EH (cell line): ENCODE data around the gene KAT7.
A peak's percentile ranks its signal among the peaks of the same experiment; 100 is the strongest.

Experiments used
- DNase-seq: peaks from one replicate; pipeline ENCODE4 v3.0.0-alpha.2; 2015; ENCODE audit warnings: low read depth

The KAT7 gene

GRCh38 chr17:49760932-49761558, 27.4 kb upstream of the KAT7 start:
- no peak for DNase-seq

GRCh38 chr17:49762151-49762941, 26.1 kb upstream of the KAT7 start:
- DNase-seq = peak; percentile 42

GRCh38 chr17:49763735-49764558, 24.5 kb upstream of the KAT7 start, which contains the start of gene FAM117A:
FAM117A (minus strand) TSS chr17:49764131; CDS start chr17:49764087, 44 bp downstream.
- peak; percentile 96 for DNase-seq

- no peak for DNase-seq
Measured at GRCh38 chr17:49764559-49765180, 23.8 kb upstream of the KAT7 start.

GRCh38 chr17:49766918-49767530, 21.5 kb upstream of the KAT7 start:
- no peak for DNase-seq

GRCh38 chr17:49775546-49776260, 12.8 kb upstream of the KAT7 start:
- peak; percentile 52 for DNase-seq

- no peak for DNase-seq
Measured at GRCh38 chr17:49776551-49777300, 11.8 kb upstream of the KAT7 start.

GRCh38 chr17:49777563-49777962, 10.9 kb upstream of the KAT7 start:
- no peak for DNase-seq

- DNase-seq = no peak
Measured at GRCh38 chr17:49779156-49779738, 9.2 kb upstream of the KAT7 start.

- DNase-seq = peak; percentile 89
Measured at GRCh38 chr17:49779739-49780231, 8.7 kb upstream of the KAT7 start.

GRCh38 chr17:49783071-49783715, 5.3 kb upstream of the KAT7 start:
- DNase-seq = no peak

GRCh38 chr17:49783791-49784190, 4.7 kb upstream of the KAT7 start:
- DNase-seq = no peak

GRCh38 chr17:49784636-49785035, 3.8 kb upstream of the KAT7 start:
- DNase-seq = no peak

GRCh38 chr17:49787884-49788477, 500 bp upstream of the KAT7 start:
- no peak for DNase-seq

- DNase-seq = no peak
Measured at GRCh38 chr17:49789243-49789578, 730 bp downstream of the KAT7 start.

- DNase-seq = no peak
Measured at GRCh38 chr17:49793309-49793708, 4.8 kb downstream of the KAT7 start.

GRCh38 chr17:49795372-49795771, 6.9 kb downstream of the KAT7 start:
- DNase-seq = no peak

GRCh38 chr17:49798182-49798581, 9.7 kb downstream of the KAT7 start:
- DNase-seq = peak; percentile 43

- DNase-seq = no peak
Measured at GRCh38 chr17:49798738-49799137, 10.3 kb downstream of the KAT7 start.
